Esophagus mucosa (tissue), 1 donor: ENCODE results near the gene GRIA4. TPM values are rescaled to one million over a fixed set of nuclear protein-coding genes. Genes with fewer than 3 reads are reported as not detected.
"Not testable (repeated sequence)": the region's sequence is repeated elsewhere in the genome, so short reads cannot be mapped to it uniquely, and the experiment has no call there.

Source experiments
- ATAC-seq: fragments of 200-7000 bp; cut with Tn5 transposase; one replicate; pipeline ENCODE4 v1.9.1; 2020
- total RNA-seq: library from RNA; stranded (reverse); gene quantifications from one replicate; pipeline ENCODE4 v1.2.4, GENCODE V29; 2023
- donor health status: DM: yes; HTN: yes; CAD: no.

GRIA4 gene
- total RNA-seq, 1 donor from 2014 or later: not detected

- ATAC-seq: no peak
Measured at GRCh38 chr11:105929084-105929955, 319.4 kb downstream of the GRIA4 start.

DNA sequence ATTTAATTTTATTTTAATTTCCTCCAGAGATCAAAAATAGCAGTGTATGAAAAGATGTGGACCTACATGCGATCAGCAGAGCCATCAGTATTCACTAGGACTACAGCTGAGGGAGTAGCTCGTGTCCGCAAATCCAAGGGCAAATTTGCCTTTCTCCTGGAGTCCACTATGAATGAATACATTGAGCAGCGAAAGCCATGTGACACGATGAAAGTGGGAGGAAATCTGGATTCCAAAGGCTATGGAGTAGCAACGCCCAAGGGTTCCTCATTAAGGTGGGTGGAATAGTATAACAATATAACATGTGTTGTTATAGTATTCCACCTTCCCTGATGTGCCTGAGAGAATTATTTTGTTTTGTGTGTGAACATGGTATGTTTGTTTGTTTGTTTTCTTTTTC, 323.8 kb downstream of the GRIA4 start:
- no peak for ATAC-seq

DNA sequence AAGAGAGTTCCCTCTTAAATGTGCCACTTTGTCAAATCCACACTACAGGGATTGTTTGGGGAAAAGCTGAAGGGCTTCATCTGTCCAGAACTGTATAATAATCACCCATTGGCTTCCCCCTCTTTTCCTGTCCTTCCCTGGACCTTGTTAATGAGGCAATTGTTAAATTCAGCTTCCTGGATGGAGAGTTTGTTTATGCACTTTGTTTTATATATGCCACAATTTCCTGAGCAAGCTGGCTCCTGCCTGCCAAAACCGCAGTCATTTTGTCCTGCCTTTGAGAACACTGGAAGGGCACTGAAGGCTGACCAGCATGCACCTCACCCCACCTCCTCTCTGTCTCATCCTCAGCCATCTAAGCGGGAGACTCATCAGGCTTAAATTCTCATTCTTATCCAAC, 325.9 kb downstream of the GRIA4 start:
- ATAC-seq: no peak

DNA sequence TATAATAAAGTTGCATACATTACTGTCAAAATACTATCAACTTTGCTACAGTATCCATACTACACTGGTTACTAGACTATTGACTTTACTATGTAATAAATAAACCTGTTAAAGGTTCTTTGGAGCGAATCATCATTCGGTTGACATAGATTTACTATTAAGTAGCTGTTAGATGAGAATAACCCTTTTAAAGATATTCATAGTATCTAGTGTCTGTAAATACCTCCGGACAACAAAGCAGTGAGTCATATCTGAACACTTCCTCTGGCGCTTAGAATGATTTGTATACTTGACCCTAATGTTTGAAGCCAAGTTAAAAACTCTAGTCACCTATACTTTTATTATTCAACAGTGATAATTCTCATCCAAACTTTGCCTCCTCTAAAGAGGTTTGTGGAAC, 327.5 kb downstream of the GRIA4 start:
- no peak for ATAC-seq

- no peak for ATAC-seq
Measured at GRCh38 chr11:105937738-105938137, 327.9 kb downstream of the GRIA4 start.

DNA sequence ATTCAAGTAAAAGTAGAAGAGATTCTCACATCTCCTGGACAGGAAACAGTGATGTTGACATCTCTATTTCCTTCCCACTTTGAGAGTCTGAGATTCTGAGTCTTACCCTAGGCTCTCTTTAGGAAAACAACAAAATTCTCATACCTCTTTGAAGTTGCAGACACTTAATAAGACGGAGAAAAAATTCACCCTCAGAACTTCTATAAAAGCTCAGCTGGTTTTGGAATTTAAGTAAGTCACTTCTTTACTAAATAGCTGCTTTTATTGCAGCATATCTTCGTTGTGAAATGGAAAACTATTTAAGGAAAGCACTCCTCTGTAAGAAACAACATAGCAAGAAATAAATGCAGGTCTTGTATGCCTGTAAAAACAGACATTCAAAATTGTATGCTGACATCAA, 333.0 kb downstream of the GRIA4 start:
- no peak for ATAC-seq

GRCh38 chr11:105948918-105949590, 339.2 kb downstream of the GRIA4 start:
- no peak for ATAC-seq

- ATAC-seq: no peak
Measured at GRCh38 chr11:105953886-105954285, 344.0 kb downstream of the GRIA4 start.

DNA sequence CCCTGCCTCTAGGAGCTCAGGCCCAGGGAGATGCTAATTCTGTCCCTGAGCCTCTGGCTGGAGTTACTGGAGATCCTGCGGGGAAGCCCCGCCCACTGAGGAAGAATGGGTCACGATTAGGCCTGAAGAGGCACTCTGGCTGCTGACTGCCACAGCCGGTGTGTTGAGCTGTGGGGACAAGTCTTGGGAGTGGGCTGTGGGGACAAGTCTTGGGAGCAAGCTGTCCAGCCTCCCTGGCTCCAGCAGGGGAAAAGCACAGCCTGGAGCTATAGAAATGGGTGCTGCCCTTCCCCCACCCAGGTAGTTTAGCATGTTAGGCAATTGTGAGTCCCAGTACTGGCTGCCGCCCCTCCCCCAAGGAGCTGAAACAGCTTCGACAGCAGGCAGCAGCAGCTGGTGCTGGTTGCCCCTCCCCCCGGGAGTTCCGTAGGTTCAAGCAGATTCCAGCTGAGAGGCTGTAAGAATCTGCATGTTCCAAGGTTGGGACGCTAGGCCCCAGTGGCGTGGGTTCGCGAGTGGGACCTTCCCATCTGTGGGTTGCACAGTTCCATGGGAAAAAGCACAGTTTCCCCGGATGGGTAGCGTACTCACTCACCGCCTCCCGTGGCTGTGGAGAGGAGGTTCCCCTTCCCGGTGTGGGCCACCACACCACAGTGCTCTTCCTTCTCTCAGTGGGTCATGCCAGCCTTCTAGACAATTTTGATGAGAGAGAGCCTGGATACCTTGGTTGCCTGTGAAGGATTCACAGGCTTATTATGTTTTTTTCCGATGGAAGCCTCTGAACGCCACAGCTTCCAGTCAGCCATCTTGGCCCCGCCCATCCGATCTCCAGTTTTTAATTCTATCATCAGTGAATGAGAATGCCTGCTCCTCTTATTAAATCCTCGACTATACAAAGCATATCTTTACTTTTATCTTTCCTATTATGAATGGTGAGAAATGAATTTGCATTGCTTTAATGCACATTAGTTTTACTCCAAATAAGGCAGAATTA, 350.7 kb downstream of the GRIA4 start:
- no peak for ATAC-seq

DNA sequence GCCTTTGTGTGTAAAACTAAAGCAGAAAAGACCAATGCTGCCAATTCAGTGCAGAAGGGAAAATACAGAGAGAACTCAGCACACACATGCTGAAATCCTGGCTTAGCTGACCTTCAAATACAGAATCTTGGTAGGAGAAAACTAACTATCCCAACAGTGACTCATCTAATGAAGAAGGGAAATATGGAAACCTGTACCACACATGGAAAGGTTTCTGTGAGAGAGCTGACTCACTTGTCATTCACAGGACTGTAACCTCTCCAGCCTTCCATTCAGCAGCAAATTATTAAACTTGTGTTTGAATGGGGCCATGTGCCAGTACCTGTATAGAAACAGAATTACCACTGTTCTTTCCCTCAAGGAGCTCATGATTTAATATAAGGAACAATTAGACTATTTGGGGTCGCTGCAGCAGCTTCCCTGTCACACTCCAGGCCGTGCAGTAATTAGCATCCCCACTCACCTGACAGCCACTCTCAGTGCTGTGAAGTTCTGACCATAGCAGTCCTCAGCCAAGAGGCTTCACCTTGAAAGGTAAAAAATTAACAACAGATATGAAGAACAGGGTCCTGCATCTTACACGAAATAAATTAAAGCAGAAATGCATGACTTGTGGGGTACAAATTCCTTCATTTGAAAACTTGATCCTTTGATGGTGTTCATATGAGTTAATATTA, 358.3 kb downstream of the GRIA4 start:
- no peak for ATAC-seq

DNA sequence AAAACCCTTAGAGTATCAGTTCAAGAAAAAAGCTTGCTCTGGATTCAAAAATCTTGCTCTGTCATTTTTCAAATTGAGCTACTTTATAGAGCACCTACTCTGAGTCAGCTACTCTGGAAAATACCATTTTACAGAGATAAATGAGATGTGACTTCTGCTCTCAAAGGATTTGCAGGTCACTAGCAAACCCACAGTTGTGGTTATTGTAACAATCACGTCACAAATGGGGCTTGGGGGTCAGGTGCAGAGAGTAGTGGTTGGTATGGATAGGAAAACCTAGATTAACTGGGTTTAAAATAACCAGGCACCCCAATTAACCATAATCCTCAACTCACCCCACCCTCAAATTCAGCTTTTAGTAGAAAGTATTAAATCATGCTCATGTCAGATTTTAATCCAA, 359.9 kb downstream of the GRIA4 start:
- ATAC-seq: no peak

- no peak for ATAC-seq
Measured at GRCh38 chr11:105975128-105975527, 365.3 kb downstream of the GRIA4 start.

DNA sequence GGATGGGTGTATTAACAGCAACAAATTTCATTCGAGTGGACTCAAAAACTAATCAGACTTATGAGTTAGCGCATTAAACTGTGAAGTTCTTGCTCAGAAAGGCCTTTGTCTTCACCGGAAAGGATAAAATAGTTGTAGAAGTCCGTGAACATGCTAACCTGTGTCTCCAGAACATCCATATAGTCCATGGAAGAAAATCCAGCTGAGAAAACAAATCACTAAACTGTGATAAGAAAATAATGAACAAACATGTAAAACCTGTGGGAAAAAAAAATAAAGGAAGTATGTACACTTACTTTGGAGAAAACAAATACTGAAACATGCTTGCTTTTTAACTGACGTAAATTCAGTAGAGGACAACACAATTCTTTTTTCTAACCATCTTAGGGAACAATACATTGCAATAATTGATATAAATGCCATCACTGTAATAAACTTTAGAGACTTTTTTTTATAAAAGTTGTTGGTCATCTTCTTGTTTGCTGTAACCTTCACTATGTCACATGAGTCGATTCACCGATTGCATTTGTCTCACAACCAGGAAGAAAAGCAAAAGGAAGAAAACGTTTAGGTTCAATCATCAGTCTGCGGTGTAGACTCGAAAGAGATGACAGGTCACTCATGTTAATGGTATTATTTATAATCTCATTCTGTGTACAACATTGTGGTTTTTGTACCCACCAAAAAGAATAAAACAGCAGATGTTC, 370.3 kb downstream of the GRIA4 start:
- no peak for ATAC-seq

DNA sequence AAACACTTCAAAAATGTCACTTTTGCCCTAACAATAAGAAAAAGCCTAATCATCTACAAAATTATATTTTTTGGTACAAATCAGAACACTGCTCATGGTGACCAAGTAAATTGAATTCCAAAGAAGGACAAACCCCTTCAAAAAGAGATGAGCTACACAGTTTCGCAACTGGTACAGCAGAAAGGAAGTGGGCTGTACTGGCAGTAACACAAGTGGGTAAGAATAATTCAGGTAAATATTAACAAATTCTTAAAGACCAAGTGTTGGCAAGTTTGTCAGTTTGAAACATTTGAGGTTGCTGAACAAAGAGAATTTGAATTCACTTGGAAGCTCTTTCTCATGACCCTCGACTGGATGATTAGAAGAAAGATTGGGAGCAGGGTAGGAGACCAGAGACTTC, 376.7 kb downstream of the GRIA4 start:
- no peak for ATAC-seq

GRCh38 chr11:105988197-105988596, 378.3 kb downstream of the GRIA4 start:
- no peak for ATAC-seq

- ATAC-seq: no peak
Measured at GRCh38 chr11:105989124-105989523, 379.3 kb downstream of the GRIA4 start.

DNA sequence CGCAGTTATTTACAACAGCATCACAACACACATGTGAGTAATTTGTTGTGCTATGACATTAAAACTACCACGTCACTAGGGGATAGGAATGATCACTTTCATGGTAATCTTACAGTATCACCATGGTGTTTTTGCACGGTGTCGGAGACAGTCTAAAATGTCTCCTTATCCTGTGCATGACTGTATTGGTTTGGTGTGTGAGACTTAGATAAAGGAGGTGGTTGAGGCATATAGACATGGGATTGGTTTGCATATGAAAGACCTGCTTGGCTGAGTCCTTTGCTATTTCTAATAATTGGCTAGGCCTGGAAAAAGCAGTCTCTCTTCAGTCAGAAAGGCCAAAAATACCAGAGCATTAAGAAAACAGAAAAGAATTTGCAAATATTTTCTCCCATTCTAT, 382.0 kb downstream of the GRIA4 start:
- no peak for ATAC-seq

DNA sequence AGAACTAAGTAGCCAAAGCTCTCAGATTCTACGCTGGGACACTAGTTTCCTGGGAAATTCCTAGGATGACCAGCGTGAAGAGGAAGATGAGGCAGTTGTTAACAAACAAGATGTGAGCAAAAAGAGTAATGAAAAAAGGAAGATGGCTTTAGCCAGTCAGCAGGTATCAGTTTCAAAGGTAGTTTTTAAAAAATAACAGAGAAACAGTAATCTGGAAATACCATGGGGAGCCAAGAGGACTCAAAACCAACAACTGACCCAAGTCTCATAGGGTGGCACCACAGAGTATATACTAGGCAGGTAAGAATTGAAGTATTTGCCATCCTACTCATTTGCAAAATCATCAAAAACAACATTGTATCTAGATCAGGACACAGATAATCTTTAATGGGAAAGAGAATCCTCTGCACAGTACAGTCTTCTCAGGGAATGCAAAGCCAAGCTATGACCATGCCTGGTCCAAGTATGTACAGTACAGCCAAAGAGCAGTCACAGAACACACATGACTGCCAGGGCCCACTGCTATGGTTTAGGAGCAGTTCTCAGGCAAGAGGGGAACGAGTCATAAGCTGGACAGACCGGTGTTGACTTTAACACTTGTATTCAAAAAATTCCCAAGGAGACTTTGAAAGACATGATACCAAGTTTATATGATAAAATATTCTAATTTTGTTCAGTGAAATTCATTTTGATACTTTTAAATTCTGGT, 391.6 kb downstream of the GRIA4 start:
- ATAC-seq: no peak

DNA sequence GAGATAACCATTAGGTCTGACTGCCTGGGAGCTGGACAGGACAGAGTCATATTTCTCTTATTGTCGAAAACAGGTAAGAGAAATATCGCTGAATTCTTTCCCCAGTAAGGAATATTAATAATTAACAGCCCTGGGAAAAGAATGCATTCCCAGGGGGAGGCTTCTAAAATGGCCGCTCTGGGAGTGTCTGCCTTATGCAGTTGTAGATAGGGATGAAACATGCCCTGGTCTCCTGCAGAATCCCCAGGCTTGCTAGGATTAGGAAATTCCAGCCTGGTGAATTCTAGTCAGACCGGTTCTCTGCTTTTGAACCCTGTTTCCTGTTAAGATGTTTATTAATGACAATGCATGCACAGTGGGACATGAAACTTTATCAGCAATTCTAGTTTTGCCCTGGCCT, 393.2 kb downstream of the GRIA4 start:
- ATAC-seq: not testable (repeated sequence)

GRCh38 chr11:106011481-106011880, 401.6 kb downstream of the GRIA4 start:
- ATAC-seq: no peak

GRCh38 chr11:106012744-106013143, 402.9 kb downstream of the GRIA4 start:
- ATAC-seq: no peak
